ENCODE measurements around the gene RGL4. TPM values are rescaled to one million over a fixed set of nuclear protein-coding genes. Genes with fewer than 3 reads are reported as not detected.
A peak's percentile ranks its signal among the peaks of the same experiment; 100 is the strongest.
"Not testable (repeated sequence)": the region's sequence is repeated elsewhere in the genome, so short reads cannot be mapped to it uniquely, and the experiment has no call there.

The RGL4 gene
- total RNA-seq (not detected), polyA plus RNA-seq (0.45 TPM)
- long read RNA-seq, donor 1, result 0 reads
- long read RNA-seq, donor 2, result 0 reads
- long read RNA-seq, donor 3, partial matches to known transcripts, result 0 of 2 reads
- long read RNA-seq, donor 3, other reads (novel, unspliced or antisense), result 2 of 2 reads
- long read RNA-seq, donor 4, result 0 reads

DNA sequence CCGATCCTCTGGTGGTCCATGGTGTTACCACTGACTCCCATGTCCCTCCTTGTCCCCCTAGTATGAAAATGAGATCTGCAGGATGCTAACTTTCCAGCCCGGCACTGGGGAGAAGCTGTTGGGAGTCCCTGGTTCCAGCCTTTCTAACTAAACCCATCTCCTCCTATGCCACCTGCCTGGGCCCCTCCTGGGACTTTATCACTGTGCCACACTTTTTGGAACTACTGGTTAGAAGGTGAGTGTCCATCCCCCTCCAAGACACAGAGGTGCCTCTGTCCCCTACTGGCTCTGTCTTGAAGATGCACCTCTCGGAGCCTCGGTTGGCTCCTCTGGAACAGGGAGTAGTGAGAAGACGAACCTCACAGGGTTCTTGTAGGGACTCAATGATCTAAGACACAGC is at the start of gene RGL4:
RGL4 (plus strand) TSS at position 301 of the 400 bp plus-strand sequence. CDS start 1,018 bp downstream, outside the sequence.
- intact Hi-C loops (cut with DNase I), result no loop called here
- H3K27ac ChIP-seq (ENCODE audit: low read length), result no peak within 1 kb of the TSS
- no peaks in the 10 kb centered on the region for H3K27me3 ChIP-seq (ENCODE audit: control insufficient read depth, insufficient read depth)
- H3K4me1 ChIP-seq (ENCODE audit: control insufficient read depth, insufficient read depth, low read length), result peaks cover 5% of the 10 kb centered on the region
- H3K4me3 ChIP-seq (ENCODE audit: low read length), result no peak within 1 kb of the TSS
- 95% methylated on average over 5 of the region's 5 CpGs for WGBS
- DNase-seq (no peak), ATAC-seq (no peak)
- no peaks in the 10 kb centered on the region for H3K9me3 ChIP-seq (ENCODE audit: control insufficient read depth, low read length)

DNA sequence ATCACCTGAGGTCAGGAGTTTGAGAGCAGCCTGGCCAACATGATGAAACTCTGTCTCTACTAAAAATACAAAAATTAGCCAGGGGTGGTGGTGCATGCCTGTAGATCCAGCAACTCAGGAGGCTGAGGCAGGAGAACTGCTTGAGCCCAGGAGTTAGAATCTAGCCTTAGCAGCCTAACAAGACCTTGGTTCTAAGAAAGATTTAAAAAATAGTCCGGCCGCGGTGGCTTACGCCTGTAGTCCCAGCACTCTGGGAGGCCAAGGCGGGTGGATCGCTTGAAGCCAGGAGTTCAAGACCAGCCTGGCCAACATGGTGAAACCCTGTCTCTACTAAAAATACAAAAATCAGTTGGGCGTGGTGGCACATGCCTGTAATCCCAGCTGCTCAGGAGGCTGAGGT is 44.3 kb upstream of the RGL4 start:
- H3K27ac ChIP-seq (ENCODE audit: low read length); ATAC-seq; intact Hi-C loops (cut with DNase I); H3K27me3 ChIP-seq (ENCODE audit: control insufficient read depth, insufficient read depth); H3K9me3 ChIP-seq (ENCODE audit: control insufficient read depth, low read length); DNase-seq; H3K4me1 ChIP-seq (ENCODE audit: control insufficient read depth, insufficient read depth, low read length); H3K4me3 ChIP-seq (ENCODE audit: low read length): not testable (repeated sequence)
- WGBS, result 93% methylated on average over 7 of the region's 7 CpGs

- Histone ChIP-seq H3K9me3 (ENCODE audit: control insufficient read depth, low read length) (no peaks in the 10 kb centered on the region), H3K27ac (ENCODE audit: low read length) (no peak overlapping the region), H3K27me3 (ENCODE audit: control insufficient read depth, insufficient read depth) (no peaks in the 10 kb centered on the region), H3K4me1 (ENCODE audit: control insufficient read depth, insufficient read depth, low read length) (no peaks in the 10 kb centered on the region), H3K4me3 (ENCODE audit: low read length) (no peak overlapping the region)
- intact Hi-C loops (cut with DNase I), result no loop called here
- no peak for DNase-seq
- 93% methylated on average over 18 of the region's 18 CpGs for WGBS
- ATAC-seq, result peak in 1 of 2 donors; percentile 9
Observed at GRCh38 chr22:23649071-23649501, 41.7 kb upstream of the RGL4 start.

GRCh38 chr22:23651676-23652075 is 39.1 kb upstream of the RGL4 start:
- WGBS, result 98% methylated on average over 6 of the region's 6 CpGs

GRCh38 chr22:23652286-23652685 is 38.5 kb upstream of the RGL4 start:
- Histone ChIP-seq H3K27ac (ENCODE audit: low read length) (no peak overlapping the region), H3K4me1 (ENCODE audit: control insufficient read depth, insufficient read depth, low read length) (no peaks in the 10 kb centered on the region), H3K9me3 (ENCODE audit: control insufficient read depth, low read length) (no peaks in the 10 kb centered on the region), H3K4me3 (ENCODE audit: low read length) (no peak overlapping the region), H3K27me3 (ENCODE audit: control insufficient read depth, insufficient read depth) (no peaks in the 10 kb centered on the region)
- 94% methylated on average over 7 of the region's 7 CpGs for WGBS
- ATAC-seq (no peak), DNase-seq (no peak)
- intact Hi-C loops (cut with DNase I), result no loop called here

More at GRCh38 chr22:23651676-23652075, 39.1 kb upstream of the RGL4 start:
- Histone ChIP-seq H3K4me1 (ENCODE audit: control insufficient read depth, insufficient read depth, low read length) (no peaks in the 10 kb centered on the region), H3K27me3 (ENCODE audit: control insufficient read depth, insufficient read depth) (no peaks in the 10 kb centered on the region), H3K27ac (ENCODE audit: low read length) (no peak overlapping the region), H3K9me3 (ENCODE audit: control insufficient read depth, low read length) (no peaks in the 10 kb centered on the region), H3K4me3 (ENCODE audit: low read length) (no peak overlapping the region)
- intact Hi-C loops (cut with DNase I), result no loop called here
- no peak for ATAC-seq
- no peak for DNase-seq

GRCh38 chr22:23652711-23653110 is 38.1 kb upstream of the RGL4 start:
- ATAC-seq (no peak), DNase-seq (no peak)
- intact Hi-C loops (cut with DNase I), result no loop called here
- H3K27me3 ChIP-seq (ENCODE audit: control insufficient read depth, insufficient read depth), result no peaks in the 10 kb centered on the region
- H3K4me3 ChIP-seq (ENCODE audit: low read length), result no peak overlapping the region
- 96% methylated on average over 8 of the region's 8 CpGs for WGBS
- no peaks in the 10 kb centered on the region for H3K9me3 ChIP-seq (ENCODE audit: control insufficient read depth, low read length)
- H3K4me1 ChIP-seq (ENCODE audit: control insufficient read depth, insufficient read depth, low read length), result no peaks in the 10 kb centered on the region
- H3K27ac ChIP-seq (ENCODE audit: low read length), result no peak overlapping the region

DNA sequence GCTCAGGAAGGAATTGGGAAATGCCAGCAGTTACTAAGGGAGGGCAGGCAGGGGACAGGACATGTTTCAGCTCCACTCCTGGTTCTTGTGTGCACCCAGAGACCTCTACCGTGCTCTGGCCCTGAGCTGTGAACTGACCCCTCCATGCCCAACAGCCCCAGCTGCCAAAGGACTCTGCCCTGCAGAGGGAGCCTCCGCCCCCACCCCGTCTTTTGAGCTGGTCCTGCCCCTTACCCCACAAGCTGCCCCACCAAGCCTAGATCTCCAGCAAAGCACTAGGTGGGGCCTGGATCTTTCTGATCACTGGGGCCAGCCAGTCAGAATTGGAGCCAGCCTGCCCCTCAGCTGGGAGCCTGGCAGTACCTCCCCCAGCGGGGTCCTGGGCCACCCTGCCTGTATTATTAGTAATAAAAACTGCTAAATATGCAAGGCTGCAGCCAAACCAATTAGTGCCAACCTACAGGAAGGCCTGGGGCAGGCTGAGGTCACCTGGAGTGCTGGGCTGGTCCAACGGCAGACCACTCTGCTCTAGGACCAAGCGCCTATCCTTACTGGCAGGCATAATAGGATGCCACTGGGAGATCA is 34.8 kb upstream of the RGL4 start:
- ATAC-seq, result peak in 1 of 2 donors; percentile 41

DNA sequence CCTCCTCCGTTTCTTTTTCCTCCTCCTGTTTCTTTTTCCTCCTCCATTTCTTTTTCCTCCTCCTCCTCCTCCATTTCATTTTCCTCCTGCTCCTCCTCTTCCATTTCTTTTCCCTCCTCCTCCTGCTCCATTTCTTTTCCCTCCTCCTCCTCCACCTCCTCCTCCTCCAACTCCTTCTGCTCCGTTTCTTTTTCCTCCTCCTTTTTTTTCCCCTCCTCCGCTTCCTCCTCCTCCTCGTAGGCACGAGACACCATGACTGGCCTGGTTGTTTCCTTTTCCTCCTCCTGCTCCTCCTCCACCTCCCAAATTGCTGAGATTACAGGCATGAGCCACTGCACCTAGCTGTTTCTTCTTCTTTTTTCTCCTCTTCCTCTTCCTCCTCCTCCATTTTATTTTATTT is 33.1 kb upstream of the RGL4 start:
- no peaks in the 10 kb centered on the region for H3K9me3 ChIP-seq (ENCODE audit: control insufficient read depth, low read length)
- H3K4me1 ChIP-seq (ENCODE audit: control insufficient read depth, insufficient read depth, low read length), result no peaks in the 10 kb centered on the region
- WGBS, result 66% methylated on average over 5 of the region's 5 CpGs
- intact Hi-C loops (cut with DNase I), result no loop called here
- H3K27me3 ChIP-seq (ENCODE audit: control insufficient read depth, insufficient read depth), result no peaks in the 10 kb centered on the region
- ATAC-seq (no peak), DNase-seq (no peak)
- H3K4me3 ChIP-seq (ENCODE audit: low read length), result no peak overlapping the region
- H3K27ac ChIP-seq (ENCODE audit: low read length), result no peak overlapping the region

More for the DNA sequence above, 34.8 kb upstream of the RGL4 start:
- no peaks in the 10 kb centered on the region for H3K4me1 ChIP-seq (ENCODE audit: control insufficient read depth, insufficient read depth, low read length)
- H3K4me3 ChIP-seq (ENCODE audit: low read length), result no peak overlapping the region
- H3K27me3 ChIP-seq (ENCODE audit: control insufficient read depth, insufficient read depth), result no peaks in the 10 kb centered on the region
- no peak overlapping the region for H3K27ac ChIP-seq (ENCODE audit: low read length)
- WGBS, result 89% methylated on average over 6 of the region's 6 CpGs
- DNase-seq, result no peak
- intact Hi-C loops (cut with DNase I), result no loop called here
- H3K9me3 ChIP-seq (ENCODE audit: control insufficient read depth, low read length), result no peaks in the 10 kb centered on the region

DNA sequence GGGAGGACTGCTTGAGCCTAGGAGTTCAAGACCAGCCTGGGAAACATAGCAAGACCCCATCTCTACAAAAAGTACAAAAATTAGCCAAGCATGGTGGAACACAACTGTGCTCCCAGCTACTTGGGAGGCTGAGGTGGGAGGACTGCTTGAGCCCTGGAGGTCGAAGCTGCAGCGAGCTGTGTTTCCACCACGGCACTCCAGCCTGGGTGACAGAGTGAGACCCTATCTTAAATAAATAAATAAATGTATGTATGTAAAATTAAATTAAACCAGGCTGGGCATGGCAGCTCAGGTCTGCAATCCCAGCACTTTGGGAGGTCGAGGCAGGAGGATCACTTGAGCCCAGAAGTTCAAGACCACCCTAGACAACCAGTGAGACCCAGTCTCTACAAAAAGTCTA is 30.4 kb upstream of the RGL4 start:
- H3K4me1 ChIP-seq (ENCODE audit: control insufficient read depth, insufficient read depth, low read length); ATAC-seq; H3K27ac ChIP-seq (ENCODE audit: low read length); DNase-seq; H3K4me3 ChIP-seq (ENCODE audit: low read length); H3K9me3 ChIP-seq (ENCODE audit: control insufficient read depth, low read length); intact Hi-C loops (cut with DNase I); H3K27me3 ChIP-seq (ENCODE audit: control insufficient read depth, insufficient read depth): not testable (repeated sequence)
- 97% methylated on average over 4 of the region's 4 CpGs for WGBS

GRCh38 chr22:23670378-23671295 is 20.2 kb upstream of the RGL4 start:
- Histone ChIP-seq H3K4me3 (ENCODE audit: low read length) (no peak overlapping the region), H3K27me3 (ENCODE audit: control insufficient read depth, insufficient read depth) (no peaks in the 10 kb centered on the region), H3K9me3 (ENCODE audit: control insufficient read depth, low read length) (no peaks in the 10 kb centered on the region), H3K4me1 (ENCODE audit: control insufficient read depth, insufficient read depth, low read length) (no peaks in the 10 kb centered on the region), H3K27ac (ENCODE audit: low read length) (no peak overlapping the region)
- DNase-seq (no peak), ATAC-seq (peak in 1 of 2 donors; percentile 20)
- intact Hi-C loops (cut with DNase I), result no loop called here
- WGBS, result 88% methylated on average over 16 of the region's 16 CpGs

- H3K27ac ChIP-seq (ENCODE audit: low read length); H3K27me3 ChIP-seq (ENCODE audit: control insufficient read depth, insufficient read depth); H3K4me3 ChIP-seq (ENCODE audit: low read length); DNase-seq; intact Hi-C loops (cut with DNase I); H3K4me1 ChIP-seq (ENCODE audit: control insufficient read depth, insufficient read depth, low read length); H3K9me3 ChIP-seq (ENCODE audit: control insufficient read depth, low read length): not testable (repeated sequence)
- peak; percentile 32 to 45 for ATAC-seq
- WGBS, result 63% methylated on average over 2 of the region's 4 CpGs
Observed at GRCh38 chr22:23671387-23671786, 19.4 kb upstream of the RGL4 start.

All from right cardiac atrium (tissue), 5 donors.